ENCODE measurements around the gene KRT71. TPM values are rescaled to one million over a fixed set of nuclear protein-coding genes. Genes with fewer than 3 reads are reported as not detected.
"Not testable (repeated sequence)": the region's sequence is repeated elsewhere in the genome, so short reads cannot be mapped to it uniquely, and the experiment has no call there.

The KRT71 gene
- polyA plus RNA-seq, 3 donors: not detected

DNA sequence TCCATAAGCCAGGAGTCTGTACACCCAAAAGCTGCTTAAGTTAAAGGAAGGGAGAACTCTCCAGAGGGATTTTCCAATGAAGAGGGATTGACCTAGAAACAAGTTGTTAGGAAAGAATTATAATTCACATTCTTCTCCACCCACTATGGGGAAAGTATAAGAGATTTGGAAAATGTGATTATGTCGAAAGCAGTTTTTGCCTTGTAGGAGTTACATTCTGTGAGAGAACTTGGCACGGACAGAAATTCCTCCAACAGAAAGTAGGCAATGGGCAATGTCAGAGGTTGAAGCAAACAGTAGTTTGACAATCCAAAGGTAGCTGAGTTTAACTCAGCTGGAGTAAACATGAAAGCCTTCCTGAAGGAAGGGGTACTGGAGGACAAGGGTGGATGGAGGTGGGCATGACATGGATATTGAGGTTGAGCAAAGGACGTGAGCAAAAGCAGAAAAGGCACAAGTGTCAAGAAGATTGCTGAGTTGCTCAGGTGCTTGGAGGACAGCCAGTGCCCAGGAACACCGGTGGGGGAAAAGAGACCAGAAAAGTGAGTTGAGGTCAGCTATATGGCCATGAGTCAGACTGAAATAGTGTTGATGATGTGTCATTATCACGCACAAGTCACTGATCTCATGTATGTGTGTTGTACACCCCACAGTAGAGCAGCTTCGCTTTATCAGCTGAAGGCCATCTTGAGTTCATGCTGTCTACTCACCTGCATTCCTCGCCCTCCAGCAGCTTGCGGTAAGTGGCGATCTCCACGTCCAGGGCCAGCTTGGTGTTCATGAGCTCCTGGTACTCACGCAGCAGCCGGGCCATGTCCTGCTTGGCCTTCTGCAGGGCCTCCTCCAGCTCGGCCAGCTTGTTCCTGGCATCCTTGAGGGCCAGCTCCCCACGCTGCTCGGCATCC, 36.8 kb downstream of the KRT71 start:
- WGBS, 3 donors: 80 to 86% (median 83%) methylated on average over 14 to 15 of the region's 15 CpGs

DNA sequence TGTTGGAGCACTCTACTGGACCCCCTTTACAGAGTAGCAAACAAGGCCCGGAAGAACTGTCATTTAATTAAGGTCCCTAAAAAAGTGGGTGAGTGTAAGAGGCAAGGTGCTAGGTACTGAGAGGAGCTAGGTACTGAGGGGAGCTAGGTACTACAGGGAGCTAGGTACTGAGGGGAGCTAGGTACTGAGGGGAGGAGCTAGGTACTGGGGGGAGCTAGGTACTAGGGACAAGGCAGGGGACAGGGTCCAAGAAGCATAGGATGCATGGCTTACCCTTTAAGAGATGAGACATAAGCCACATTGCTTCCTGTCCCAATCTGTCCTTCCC, 37.7 kb downstream of the KRT71 start:
- H3K27ac ChIP-seq (ENCODE audit: low read depth, low read length): no peak overlapping the region
- 88 to 100% (median 95%) methylated on average over 1 of the region's 1 CpG for WGBS, 3 donors

More for the DNA sequence above, 36.8 kb downstream of the KRT71 start:
- no peak overlapping the region for H3K27ac ChIP-seq (ENCODE audit: low read depth, low read length)

- WGBS, 3 donors: 89 to 96% (median 93%) methylated on average over 14 of the region's 14 CpGs
Measured at GRCh38 chr12:52514471-52515318, 38.2 kb downstream of the KRT71 start.

DNA sequence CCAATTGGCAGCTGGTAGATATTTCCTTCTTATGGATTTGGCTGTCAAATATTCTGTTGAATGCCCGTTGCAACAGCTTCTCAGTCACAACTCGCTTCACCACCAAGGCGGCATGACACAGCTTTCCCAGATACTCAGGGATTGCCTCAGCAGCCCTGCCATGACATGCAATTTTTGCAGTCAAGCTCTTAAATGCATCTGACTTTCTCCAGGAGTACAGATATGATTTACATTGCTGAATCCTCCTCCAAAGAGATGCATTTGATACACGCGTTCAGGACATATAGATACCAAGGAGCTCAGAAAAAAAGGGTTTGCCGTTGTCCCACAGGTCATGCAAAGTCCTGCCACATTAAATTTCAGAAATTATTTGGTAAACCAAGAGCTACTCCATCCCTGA, 39.2 kb downstream of the KRT71 start:
- H3K27ac ChIP-seq (ENCODE audit: low read depth, low read length): no peak overlapping the region
- 78 to 88% (median 84%) methylated on average over 6 of the region's 6 CpGs for WGBS, 3 donors

More at GRCh38 chr12:52514471-52515318, 38.2 kb downstream of the KRT71 start:
- no peak overlapping the region for H3K27ac ChIP-seq (ENCODE audit: low read depth, low read length)

DNA sequence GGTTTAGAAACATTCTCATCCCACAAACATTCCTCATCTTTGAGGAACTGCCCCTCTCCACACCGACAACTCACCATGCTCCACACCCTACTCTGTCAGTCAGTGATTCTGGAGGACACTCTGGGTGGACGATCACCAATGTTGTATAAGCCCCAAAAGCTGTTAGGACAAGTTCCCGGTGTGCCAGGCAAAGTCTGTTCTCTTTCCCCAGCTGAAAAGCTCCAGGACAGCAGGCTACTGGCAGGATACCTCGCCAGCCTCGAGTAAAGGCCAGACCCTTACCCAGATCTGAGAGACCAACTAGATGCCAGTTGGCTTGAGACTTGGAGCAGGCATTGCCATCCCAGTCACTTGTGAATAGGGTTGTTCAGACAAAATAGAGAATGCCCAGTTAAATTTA, 44.7 kb downstream of the KRT71 start:
- no peak overlapping the region for H3K27ac ChIP-seq (ENCODE audit: low read depth, low read length)
- WGBS, 3 donors: 71 to 91% (median 90%) methylated on average over 5 of the region's 5 CpGs

DNA sequence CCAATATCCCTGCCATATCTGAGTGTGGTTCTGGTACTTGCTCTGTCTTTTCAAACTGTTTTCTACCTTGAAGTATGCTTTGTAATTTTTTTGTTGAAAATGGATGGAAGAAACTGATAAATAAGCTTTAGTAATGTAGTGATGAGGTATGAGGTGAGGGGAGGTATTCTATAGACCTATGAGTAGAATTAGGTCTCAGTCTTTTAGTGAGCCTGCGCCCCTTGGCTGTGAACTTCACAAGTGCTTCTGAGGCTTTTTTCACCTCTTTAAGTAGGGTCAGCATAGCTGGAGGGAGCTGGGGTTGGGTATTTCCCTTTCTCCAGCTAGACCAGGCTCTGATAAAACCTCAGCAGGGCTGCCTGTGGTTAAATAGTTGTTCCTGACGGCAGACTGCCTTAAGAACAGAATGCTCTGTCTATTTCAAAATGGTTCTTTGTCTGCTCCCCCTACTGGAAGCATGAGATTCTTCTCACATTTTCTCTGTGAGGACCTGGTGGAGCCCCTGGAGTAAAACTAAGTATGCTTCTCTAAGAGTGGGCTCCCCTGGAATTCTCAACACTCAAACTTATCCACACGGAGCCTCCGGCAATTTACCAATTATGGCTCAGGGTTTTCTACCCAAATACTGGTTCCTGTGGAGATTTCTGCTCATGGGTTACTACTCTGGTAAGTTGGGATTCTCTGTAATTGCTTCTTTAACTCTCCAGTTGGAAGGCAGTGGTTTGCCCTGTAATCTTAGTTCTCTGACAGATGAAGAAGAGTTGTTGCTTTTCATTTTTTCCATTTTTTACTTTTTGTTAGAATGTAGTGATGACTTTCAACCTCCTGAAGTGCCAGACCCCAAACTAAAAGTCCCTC, 45.9 kb downstream of the KRT71 start:
- WGBS, 3 donors: 29 to 38% (median 35%) methylated on average over 4 of the region's 4 CpGs

DNA sequence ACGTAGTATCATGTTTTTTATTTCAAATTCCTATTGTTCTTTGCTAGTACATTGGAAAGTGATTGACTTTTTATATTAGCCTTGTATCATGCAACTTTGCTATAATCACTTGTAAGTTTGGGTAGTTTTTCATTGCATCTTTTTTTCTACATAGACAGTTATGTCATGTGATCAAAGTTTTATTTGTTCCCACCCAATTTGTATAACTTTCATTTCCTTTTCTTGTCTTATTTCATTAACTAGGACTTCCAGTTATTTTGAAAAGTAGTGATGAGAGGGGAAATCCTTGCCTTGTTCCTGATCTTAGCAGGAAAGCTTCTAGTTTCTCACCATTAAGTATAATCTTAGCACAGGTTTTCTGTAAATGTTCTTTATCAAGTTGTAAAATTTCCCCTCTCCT, 50.1 kb downstream of the KRT71 start:
- 82 to 88% (median 85%) methylated on average over 1 of the region's 1 CpG for WGBS, 3 donors

More for the DNA sequence above, 45.9 kb downstream of the KRT71 start:
- H3K27ac ChIP-seq (ENCODE audit: low read depth, low read length): no peak overlapping the region

GRCh38 chr12:52501490-52501889, 51.5 kb downstream of the KRT71 start:
- 83 to 90% (median 89%) methylated on average over 7 of the region's 7 CpGs for WGBS, 3 donors
- H3K27ac ChIP-seq (ENCODE audit: low read depth, low read length): no peak overlapping the region

More for the DNA sequence above, 50.1 kb downstream of the KRT71 start:
- no peak overlapping the region for H3K27ac ChIP-seq (ENCODE audit: low read depth, low read length)

DNA sequence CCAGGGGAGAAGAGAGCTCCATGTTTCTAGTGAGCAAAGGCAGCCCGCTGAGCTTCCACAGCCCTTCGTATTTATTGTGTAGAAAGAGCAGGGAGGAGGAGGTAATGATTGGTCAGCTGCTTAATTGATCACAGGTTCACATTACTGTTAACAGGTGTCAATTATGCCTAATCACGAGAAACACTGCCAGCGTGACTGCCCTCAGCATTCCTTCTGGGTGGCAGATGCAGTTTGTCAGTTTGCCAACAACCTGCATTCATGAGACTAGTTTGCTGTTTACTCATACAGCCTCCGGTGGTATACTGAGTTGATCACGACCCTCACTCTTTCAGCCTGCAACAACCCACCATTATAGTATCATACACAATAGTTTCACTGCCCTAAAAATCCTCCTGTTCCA, 52.4 kb downstream of the KRT71 start:
- H3K27ac ChIP-seq (ENCODE audit: low read depth, low read length): not testable (repeated sequence)
- 56 to 86% (median 85%) methylated on average over 6 of the region's 6 CpGs for whole genome bisulfite sequencing, 3 donors

DNA sequence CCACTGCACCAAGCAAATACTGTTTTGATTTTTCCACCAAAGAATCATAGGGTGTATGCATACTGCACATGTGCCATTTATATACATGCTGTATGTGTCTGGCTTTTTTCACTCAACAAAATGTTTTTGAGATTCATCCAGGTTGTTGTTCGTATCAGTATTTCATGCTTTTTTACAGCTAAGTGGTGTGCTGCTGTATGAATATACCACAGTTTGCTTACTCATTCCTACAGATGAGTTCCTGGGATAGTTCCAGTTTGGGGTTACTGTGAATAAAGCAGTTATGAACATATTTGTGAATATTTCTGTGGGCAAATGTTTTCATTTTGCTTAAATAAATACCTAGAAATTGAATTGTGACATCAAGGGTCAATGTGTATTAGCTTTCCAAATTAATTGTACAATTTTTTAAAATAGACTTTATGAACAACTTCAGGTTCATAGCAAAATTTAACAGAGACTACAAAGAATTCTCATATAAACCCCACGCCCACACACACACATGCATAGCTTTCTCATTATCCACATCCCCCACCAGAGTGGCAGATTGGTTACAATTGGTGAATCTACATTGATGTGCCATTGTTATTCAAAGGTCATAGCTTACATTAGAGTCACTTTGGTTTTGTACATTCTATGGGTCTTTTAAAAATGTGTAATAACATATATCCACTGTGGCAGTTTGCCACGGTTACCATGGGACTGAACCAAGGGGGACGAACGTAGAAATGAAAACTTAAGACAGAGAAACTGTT, 53.0 kb downstream of the KRT71 start:
- H3K27ac ChIP-seq (ENCODE audit: low read depth, low read length): no peak overlapping the region
- 82 to 84% (median 83%) methylated on average over 5 of the region's 5 CpGs for WGBS, 3 donors

DNA sequence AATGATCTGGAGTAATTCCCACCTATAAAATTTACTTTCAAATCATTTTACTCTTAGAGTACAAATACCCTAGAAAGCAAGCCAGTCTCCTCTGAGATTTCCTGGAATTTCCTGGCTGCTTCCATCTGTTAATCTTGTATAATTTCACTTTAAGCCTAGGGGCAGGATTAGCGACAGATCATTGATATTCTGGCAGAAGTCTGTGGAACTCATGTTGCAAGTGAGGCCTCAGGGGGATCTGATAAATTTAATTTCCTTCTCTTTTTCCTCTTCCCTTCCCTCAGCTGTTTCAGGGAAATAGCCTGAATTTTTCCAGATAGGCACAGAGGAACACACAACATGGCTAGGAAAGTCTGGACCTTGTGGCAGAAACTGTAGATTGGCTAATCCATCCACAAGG, 54.0 kb downstream of the KRT71 start:
- H3K27ac ChIP-seq (ENCODE audit: low read depth, low read length): no peak overlapping the region
- 47 to 83% (median 58%) methylated on average over 1 of the region's 1 CpG for WGBS, 3 donors

- 80 to 90% (median 87%) methylated on average over 7 of the region's 7 CpGs for WGBS, 3 donors
- no peak overlapping the region for H3K27ac ChIP-seq (ENCODE audit: low read depth, low read length)
Measured at GRCh38 chr12:52497975-52498374, 55.0 kb downstream of the KRT71 start.

- H3K27ac ChIP-seq (ENCODE audit: low read depth, low read length): no peak overlapping the region
- WGBS, 3 donors: 54 to 81% (median 54%) methylated on average over 4 of the region's 4 CpGs
Measured at GRCh38 chr12:52496590-52497071, 56.3 kb downstream of the KRT71 start.

GRCh38 chr12:52496054-52496453, 56.9 kb downstream of the KRT71 start:
- H3K27ac ChIP-seq (ENCODE audit: low read depth, low read length): no peak overlapping the region
- WGBS, 3 donors: 44 to 70% (median 65%) methylated on average over 2 of the region's 2 CpGs

GRCh38 chr12:52495389-52495788, 57.6 kb downstream of the KRT71 start:
- H3K27ac ChIP-seq (ENCODE audit: low read depth, low read length): no peak overlapping the region
- 43 to 49% (median 47%) methylated on average over 3 of the region's 3 CpGs for WGBS, 3 donors

DNA sequence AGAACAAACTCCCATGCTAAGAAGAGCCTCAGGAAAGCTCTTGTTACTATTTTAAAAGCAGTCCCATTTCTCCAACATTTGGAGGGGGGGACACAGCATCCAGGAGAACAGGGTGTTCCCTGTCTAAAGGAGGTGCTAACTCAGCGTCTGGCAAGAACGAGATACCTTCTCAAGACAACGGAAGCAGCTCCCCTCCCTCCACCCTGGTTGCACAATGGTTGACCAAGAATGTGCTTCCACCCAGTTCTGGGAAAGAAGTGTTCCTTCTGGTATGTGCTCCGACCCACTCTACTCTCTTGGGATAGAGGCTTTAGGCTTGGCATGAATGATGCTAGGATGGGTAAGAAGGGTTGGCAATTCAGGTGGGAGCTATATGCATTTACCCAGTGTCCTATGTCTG, 58.4 kb downstream of the KRT71 start:
- WGBS, 3 donors: 32 to 52% (median 35%) methylated on average over 4 of the region's 4 CpGs
- no peak overlapping the region for H3K27ac ChIP-seq (ENCODE audit: low read depth, low read length)

DNA sequence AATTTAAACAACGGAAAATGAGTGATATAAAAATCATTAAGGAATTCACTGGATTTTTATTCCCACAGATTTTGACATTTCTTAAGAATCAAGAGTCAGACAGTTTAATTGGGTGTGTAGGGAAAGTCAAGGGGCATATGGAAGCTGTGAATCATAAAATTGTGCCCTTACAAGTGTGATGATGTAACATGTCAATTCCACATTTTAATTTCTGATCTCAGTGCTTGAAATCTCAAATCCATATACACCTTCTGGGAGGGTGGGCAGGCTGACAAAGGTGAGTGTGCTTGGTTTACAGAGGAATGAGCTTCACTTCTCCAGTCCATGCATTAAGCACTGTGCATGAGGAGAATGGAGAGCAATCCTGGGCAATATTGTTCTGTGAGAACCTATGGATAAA, 58.8 kb downstream of the KRT71 start:
- WGBS, 3 donors: 80 to 90% (median 88%) methylated on average over 1 of the region's 1 CpG
- H3K27ac ChIP-seq (ENCODE audit: low read depth, low read length): no peak overlapping the region

All from adipose tissue (tissue), 3 donors.